Colon (tissue), 2 donors: ENCODE data around the gene CPHXL2.

Experiments used
- FAIRE-seq: peaks from 2 replicates; lab custom pipeline; 2012; peaks lifted over from hg19 to GRCh38; lab: Jason Lieb, UNC
- donor health status: control.
- donor health status: control.

CPHXL2 gene

DNA sequence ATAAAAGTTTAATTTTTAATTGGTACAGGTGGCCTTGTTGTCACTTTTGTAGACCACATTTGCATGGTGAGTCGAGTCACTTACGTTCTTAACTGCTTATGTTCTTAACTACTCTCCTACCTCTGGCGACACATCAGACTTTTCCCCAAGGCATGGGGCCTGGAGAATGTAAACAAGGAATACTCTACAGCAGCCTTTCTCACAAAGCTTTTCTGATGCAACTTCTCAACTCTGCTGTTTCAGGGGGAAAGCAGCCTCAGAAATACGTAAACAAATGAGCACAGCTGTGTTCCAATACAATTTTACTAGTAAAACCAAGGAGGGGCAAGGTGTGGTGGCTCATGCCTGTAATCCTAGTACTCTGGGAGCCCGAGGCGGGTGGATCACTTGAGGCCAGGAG, 36.2 kb downstream of the CPHXL2 start:
- no peak for FAIRE-seq

DNA sequence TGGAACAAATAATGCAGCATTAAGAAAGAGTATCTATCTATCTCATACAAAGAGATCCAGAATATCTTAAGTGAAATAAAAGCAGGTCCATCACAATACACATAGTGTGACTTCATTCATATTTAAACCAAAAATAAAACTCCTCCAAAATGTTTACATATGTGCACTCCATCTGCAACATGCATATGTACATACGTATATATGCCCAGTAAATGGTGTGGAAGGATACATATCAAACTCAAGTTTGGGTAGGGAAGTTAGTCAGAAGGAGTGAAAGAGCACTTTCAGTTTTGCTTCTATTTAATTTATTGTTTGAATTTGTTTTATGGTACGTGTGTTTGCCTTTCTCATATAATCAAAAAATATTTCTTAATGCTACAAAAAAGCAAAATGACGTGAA, 41.8 kb downstream of the CPHXL2 start:
- FAIRE-seq, result no peak

DNA sequence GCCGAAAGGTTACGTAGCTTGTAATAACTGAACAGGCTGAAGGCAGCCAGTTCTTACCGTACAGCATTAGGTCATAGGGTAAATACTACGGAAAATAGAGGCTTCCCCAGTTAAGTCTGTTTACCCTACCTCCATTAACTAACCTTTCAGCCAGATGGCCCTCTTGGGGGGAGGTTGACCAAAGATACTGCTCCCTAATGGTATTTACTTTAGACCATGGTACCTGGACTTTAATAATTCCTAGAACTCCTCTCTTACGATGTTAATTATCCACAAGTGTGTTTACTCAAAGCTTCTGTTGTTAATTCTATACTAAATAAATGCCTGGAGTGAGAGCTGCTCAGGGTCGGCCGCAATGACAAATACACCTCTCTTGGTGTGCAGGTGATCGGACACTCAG, 44.0 kb downstream of the CPHXL2 start:
- FAIRE-seq, result no peak

DNA sequence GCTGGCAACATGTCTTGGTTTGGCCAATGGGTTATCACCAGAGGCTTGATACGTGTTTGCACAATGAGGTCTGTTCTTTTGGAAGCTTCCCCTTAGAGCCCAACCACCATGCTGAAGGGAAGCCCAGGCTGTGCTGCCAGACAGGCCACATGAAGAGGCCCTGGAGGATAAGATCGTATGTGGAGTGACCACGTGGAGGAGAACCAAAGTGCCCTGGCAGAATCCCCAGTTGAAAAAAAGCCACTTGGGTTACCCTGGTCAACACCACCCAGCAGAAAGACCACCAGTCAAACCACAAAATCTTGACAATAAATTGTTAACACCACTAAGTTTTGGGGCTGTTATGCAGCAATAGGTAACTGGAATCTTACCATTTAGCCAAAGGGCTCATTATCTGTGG, 46.8 kb downstream of the CPHXL2 start:
- no peak for FAIRE-seq

DNA sequence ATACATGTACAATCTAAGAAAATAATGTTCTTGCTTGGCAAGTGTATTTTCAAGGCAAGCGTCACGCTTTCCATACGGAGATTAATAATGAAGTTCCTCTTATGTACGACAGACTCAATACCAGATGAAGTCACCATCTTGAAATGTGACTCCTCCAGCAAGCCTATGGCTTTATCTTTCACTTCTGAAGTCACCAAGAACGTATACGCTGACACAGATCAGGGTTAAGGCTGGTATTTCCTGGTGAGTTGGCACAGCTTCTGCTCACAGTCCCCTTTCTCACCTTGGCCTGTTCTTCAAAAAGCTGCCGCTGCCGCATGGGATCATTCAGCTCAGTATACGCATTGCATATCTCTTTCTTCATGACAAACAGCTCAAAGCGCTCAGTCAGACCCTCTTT, 47.7 kb downstream of the CPHXL2 start:
- FAIRE-seq, result no peak

DNA sequence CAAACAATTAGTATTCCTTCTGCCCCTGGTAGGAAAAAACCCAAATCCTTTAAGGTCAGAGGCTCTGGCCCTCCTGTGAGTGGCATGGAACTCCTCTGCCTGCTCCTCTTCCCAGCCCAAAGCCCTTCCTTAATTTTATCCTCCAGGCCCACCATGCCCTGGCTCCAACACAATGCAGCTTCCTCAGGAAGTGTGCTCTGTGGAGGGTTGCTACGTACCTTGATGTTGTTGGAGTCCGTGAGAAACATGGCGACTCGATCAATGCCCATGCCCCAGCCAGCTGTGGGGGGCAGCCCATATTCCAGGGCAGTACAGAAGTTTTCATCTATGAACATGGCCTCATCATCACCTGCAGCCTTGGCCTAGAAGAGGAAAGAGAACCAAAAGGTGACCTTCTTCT, 48.5 kb downstream of the CPHXL2 start:
- FAIRE-seq, result no peak

DNA sequence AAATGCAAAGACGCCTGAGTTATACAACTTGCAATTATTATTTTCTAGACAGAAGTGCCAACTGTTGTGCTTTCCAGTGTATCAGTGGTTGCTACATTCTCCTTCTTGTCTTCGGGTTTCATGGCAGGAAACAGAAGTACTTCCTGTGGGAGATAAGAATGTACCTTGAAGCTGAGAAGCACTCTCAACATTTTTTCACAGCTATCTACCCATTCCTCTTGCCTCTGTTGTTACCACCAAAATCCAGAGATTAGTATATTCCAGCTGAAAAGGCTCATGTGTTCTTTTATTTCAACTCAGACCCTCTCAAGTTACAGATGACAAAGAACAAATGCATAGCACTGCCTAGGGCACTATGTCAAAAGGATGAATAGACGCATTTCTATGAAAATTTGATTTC, 49.0 kb downstream of the CPHXL2 start:
- no peak for FAIRE-seq

DNA sequence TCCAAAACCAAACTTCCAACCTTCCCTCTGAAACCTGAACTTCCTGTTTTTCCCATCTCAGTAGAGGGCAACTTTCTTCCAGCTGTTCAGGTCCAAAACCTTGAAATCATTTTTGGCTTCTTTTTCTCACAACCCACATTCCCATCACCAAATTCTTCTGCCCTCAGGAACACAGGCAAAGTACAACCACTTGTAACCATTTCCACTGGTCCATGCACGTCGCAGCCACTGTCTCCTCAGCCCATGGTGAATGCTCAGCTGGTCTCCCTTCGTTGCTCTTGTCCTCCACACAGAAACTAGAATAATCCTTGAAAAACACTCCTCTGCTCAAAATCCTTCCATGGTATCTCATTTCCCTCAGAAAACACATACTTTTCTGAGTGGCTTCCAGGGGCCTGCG, 50.0 kb downstream of the CPHXL2 start:
- no peak for FAIRE-seq

DNA sequence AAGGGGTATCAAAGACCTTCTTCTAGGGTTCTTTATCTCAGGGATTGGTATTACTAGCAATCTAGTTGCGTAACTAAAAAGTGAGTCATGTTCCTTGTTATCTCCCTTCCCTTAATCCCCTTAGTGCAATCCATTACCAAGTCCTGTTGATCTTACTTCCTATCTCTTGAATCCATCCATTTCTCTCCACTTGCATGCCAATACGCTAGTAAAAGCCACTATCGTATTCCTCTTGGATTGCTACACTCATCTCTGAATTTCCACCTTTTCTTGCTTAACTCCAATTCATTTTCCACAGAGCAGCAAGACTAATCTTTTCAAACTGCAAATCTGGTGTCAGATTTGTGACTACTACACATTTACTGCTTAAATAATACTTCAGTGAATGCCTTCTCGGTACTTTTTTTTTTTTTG, 51.9 kb downstream of the CPHXL2 start:
- no peak for FAIRE-seq

DNA sequence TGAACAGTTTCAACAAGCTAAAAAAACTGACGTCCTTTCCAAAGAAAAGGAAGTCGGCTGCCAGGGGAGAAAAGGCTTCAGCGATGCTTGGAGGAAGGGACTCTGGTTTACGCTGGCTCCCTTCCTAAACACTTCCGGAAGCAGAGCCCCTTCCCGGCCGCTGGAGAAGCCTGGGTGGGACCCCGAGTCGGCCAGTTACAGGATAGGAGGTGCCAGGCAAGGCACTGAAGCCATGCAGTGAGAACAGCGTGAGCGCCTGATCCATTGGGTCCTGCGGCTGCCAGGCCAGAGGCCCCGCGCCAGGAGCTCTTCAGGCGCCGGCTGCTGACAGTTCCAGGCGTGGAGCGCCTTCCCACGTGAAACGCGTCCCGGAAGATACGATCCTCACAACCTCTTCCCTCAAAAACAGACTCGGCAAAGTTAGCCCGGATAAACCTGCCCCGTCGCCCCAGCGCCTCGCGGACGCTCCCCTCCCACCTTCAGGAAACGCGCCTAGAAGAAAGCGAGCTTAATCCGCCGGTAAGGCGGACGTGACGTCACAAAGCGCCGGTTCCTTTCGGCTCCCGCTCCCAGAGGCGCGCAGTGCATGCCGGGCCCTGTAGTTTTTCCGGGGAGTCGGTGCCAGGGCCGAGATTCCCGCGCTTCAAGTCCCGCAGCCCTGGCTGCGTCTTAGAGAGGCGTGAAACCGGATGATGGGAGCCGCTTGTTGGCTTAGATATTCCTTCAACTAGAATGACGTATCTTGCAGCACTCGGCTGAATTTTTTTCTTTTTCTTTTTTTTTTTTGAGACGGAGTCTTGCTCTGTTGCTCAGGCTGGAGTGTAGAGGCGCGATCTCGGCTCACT, 53.8 kb downstream of the CPHXL2 start, which contains the start of gene ADAT1:
Gene ADAT1, minus strand, starts transcription at position 521 of the 845 bp plus-strand sequence. CDS start 2,482 bp downstream, outside the sequence.
- FAIRE-seq, result no peak

DNA sequence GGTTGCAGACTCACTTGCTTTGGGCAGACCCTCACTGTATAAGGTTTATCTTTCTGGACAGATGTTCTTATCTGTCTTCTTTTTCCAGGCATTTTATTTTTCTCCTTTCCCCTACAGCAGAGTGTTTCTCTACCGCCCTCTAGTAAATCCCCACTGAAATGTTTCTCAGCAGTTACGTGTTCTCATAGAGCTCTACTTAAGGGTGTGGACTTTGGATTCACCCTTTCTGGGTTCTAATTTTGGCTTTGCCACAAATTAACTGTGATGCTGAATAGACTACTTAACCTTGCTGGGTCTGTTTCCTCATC, 55.7 kb downstream of the CPHXL2 start:
- no peak for FAIRE-seq

DNA sequence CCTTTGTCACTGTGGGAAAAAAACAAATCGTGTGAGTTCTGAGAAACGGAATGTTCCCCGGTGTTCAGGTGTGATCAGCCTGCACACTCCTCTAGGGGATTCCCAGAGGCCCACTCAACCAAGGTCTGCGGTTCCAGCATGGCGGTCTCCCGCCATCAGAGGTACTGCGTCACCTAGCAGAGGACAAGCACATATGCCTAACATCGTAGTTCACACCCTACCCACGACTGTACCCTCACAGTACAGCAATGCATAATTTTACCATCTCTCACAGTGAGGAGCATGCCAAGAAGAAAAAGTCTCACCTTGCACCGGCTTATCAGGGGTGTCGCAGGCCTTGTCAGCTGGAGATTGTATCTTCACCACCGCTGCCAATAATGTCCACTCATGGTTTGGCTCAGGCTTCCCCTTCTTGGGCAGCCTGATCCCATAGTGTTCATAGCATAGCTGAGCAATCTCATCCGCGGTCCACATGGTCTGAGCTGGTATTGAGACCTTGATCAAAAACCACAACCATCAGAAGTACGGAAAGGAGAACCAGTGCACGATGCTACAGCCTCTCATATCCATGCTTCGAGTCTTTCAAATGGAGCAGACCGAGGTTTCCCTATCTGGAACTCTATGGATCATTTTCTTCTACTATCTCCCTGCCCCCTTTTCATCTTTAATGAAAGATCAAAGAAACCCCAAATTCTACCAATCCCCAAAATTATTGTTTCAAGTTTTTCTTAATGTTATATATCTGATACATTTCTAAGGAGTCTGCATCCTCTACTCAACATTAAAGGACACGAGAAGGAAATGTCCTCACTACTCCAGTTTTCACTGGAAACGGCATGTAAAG, 56.3 kb downstream of the CPHXL2 start:
- no peak for FAIRE-seq

DNA sequence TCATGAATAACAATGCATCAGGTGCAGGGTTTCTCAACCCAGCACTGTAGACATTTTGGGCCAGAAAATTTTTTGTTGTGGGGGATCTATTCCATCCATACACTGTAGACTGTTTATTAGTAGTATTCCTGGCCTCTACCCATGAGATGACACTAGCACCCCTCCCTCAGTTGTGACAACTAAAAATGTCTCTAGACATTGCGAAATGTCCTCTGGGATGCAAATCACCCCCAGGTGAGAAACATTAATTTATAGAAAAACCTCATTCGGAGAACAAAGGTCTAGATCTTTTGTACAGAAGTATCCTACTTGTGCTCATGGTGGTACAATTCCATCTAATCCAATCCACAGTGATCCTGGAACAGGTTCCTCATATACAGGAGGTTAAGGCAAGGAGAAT, 58.0 kb downstream of the CPHXL2 start:
- FAIRE-seq, result no peak

DNA sequence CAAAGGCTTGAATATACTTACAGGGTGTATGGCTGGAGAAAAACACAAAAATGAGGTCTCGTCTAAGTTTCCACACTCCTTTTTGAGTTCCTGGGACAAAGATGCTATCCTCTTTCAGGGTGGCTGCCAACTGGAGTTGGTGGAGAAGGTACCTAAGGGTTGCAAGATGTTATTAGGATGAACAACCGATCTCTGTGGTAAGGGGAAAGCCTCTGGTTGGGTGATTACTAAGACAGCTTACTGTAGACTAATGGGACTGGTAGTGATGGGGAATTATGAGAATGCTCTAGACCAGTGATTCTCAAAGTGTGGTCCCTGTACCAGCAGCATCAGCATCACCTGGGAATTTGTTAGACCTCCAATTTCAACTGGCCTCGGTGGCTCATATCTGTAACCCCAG, 59.7 kb downstream of the CPHXL2 start:
- FAIRE-seq, result no peak

DNA sequence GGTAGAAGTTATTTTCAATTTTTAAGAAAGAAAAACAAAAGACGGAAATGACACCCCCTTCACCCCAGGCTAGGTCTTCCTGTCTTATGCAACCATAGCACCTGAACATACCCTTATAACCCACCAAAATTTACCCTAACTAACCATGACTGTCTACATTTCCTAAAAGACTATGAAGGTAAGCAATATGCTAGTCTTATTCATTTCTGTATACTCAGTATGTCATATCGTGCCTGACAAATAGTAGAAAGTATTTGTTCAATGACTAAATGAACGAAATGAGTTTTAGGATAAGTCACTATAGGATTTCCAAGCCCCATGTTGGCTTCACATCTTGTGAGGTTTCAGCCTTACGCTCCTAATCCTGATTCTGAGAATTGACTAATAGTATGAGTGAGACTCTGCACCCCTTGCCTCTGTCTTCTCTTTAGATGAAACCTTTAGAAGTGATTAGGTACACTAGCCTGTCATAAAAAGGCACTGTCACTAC, 60.2 kb downstream of the CPHXL2 start:
- no peak for FAIRE-seq

DNA sequence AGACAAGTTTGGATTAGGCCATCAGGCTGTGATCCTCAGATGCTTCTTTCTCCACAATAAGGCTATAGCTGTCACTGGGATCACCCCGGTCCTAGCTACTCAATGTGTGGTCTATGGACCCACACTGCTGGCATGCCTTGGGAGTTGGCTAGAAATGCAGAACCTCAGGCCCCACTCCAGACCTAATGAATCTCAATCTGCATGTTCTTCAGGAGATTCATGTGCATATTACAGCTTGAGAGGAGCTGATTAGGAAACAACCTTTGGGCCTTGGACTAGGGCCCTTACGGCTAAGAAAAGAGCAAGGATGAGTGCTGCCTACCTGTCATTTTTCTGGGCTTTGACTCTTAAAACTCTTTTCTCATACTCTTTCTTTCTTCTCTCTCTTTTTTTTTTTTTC, 61.2 kb downstream of the CPHXL2 start:
- no peak for FAIRE-seq

DNA sequence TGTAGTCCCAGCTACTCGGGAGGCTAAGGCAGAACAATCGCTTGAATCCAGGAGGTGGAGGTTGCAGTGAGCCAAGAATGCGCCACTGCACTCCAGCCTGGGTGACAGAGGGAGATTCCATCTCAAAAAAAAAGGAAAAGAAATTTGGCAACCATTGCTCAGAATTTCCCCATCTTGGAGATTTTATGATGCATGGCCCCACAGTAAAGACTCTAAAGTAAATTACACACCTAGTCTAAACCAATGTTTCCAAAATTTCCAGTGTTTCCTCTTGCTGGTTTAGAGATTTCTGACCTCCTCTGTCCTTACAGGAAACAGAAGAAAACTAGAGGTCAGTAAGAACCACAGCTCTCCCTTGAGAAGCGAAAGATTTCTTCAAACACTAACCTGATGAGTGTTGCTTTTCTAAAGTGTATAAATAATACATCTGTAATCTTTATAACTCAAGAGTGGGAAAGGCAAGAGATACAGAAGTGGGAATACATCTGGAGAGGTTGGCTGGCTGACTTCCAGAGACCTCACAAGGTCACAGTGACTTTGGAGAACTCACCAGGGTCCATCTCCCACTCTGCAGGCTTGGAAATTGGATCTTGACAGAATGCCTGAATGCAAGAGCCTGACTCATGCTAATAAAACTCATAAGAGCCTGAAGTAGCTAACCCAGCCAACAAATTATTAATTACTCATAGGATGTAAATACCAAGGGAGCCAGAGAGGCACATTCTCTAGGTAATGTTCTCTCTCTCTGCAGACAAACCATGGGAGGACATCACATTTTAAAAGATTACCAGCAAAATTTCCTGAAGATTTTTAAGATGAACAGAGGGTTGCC, 62.5 kb downstream of the CPHXL2 start:
- no peak for FAIRE-seq
